CD14-positive monocyte (primary cell): ENCODE data around the gene TRAF3IP3. TPM values are rescaled to one million over a fixed set of nuclear protein-coding genes. Genes with fewer than 3 reads are reported as not detected.

ENCODE experiments used
- DNase-seq, 3 donors: peaks; one replicate each; pipeline ENCODE4 v3.0.0-alpha.2; 2011 to 2022
- H2AFZ ChIP-seq: 2 replicates; pipeline ENCODE4 v1.6.0; 2012; ENCODE audit warnings: mild to moderate bottlenecking, low read depth, low read length, inconsistent platforms; ENCODE audit not compliant: insufficient read depth, poor library complexity, severe bottlenecking
- H3K27ac ChIP-seq, 2 donors: 1 replicate in 1 of 2; 2 replicates in 1 of 2; pipeline ENCODE4 v1.5.1; 2012 to 2013; ENCODE audit warnings: low read length in 2 of 2, control low read depth in 1 of 2, inconsistent platforms in 1 of 2, low read depth in 1 of 2, mild to moderate bottlenecking in 1 of 2
- H3K27me3 ChIP-seq, 2 donors: one replicate each; pipeline versions ENCODE4 v1.6.0 to v1.6.1; 2011 to 2013; ENCODE audit warnings: low read length in 2 of 2; ENCODE audit not compliant: control insufficient read depth in 2 of 2, insufficient read depth in 2 of 2
- H3K36me3 ChIP-seq, 2 donors: replicated peaks in 1 of 2; 1 replicate in 1 of 2; 2 replicates in 1 of 2; pipeline versions ENCODE4 v1.5.1 to v1.6.1; 2012 to 2013; ENCODE audit warnings: low read length in 2 of 2, control low read depth in 1 of 2, inconsistent platforms in 1 of 2, mild to moderate bottlenecking in 1 of 2; ENCODE audit not compliant: insufficient read depth in 2 of 2, control insufficient read depth in 1 of 2
- H3K4me1 ChIP-seq, 2 donors: 1 replicate in 1 of 2; 2 replicates in 1 of 2; pipeline versions ENCODE4 v1.5.1 to v1.6.1; 2012 to 2013; ENCODE audit warnings: low read length in 2 of 2, control low read depth in 1 of 2, inconsistent platforms in 1 of 2, mild to moderate bottlenecking in 1 of 2, moderate library complexity in 1 of 2; ENCODE audit not compliant: insufficient read depth in 2 of 2, control insufficient read depth in 1 of 2
- H3K4me2 ChIP-seq: replicated peaks from 2 replicates; pipeline ENCODE3; 2012; ENCODE audit warnings: low read length, moderate library complexity, mild to moderate bottlenecking; ENCODE audit not compliant: poor library complexity, severe bottlenecking; ENCODE audit errors: extremely low read depth
- H3K4me3 ChIP-seq, 3 experiments: fragments of 200-600 bp in 1 of 3; sonication (generic) in 1 of 3; replicated peaks in 1 of 3; 1 replicate in 2 of 3; 2 replicates in 1 of 3; pipeline ENCODE4 v1.5.1; 2011 to 2013; ENCODE audit warnings: low read length in 3 of 3, mild to moderate bottlenecking in 3 of 3, control low read depth in 2 of 3, low read depth in 2 of 3, inconsistent platforms in 1 of 3, moderate library complexity in 1 of 3
- H3K79me2 ChIP-seq: 2 replicates; pipeline ENCODE4 v1.6.0; 2012; ENCODE audit warnings: mild to moderate bottlenecking, control low read depth, inconsistent platforms, low read length, moderate library complexity; ENCODE audit not compliant: insufficient read depth
- H3K9ac ChIP-seq: 2 replicates; pipeline ENCODE4 v1.6.0; 2017; ENCODE audit warnings: low read length, mild to moderate bottlenecking; ENCODE audit not compliant: insufficient read depth, poor library complexity, severe bottlenecking
- H3K9me3 ChIP-seq, 2 donors: replicated peaks in 1 of 2; 1 replicate in 1 of 2; 2 replicates in 1 of 2; pipeline versions ENCODE4 v1.5.1 to v1.6.1; 2012 to 2013; ENCODE audit warnings: low read length in 2 of 2, control low read depth in 1 of 2; ENCODE audit not compliant: control insufficient read depth in 1 of 2, insufficient read depth in 1 of 2
- H4K20me1 ChIP-seq: 2 replicates; pipeline ENCODE4 v1.6.0; 2012; ENCODE audit warnings: mild to moderate bottlenecking, low read length, control low read depth, moderate library complexity; ENCODE audit not compliant: insufficient read depth
- H3K27ac Mint-ChIP-seq, 7 donors: one replicate each; pipeline ENCODE4 v1.8.0; 2020; ENCODE audit warnings: mild to moderate bottlenecking in 7 of 7, mixed read lengths in 7 of 7, moderate library complexity in 6 of 7, inconsistent platforms in 2 of 7
- H3K27me3 Mint-ChIP-seq, 3 donors: one replicate each; pipeline ENCODE4 v1.8.0; 2021 to 2022; ENCODE audit warnings: low read depth in 3 of 3, mild to moderate bottlenecking in 3 of 3, mixed read lengths in 3 of 3, moderate library complexity in 3 of 3, inconsistent platforms in 1 of 3
- H3K36me3 Mint-ChIP-seq, 2 donors: one replicate each; pipeline ENCODE4 v1.8.0; 2020; ENCODE audit warnings: mixed read lengths in 2 of 2, inconsistent platforms in 1 of 2, mild to moderate bottlenecking in 1 of 2
- H3K4me1 Mint-ChIP-seq: one replicate; pipeline ENCODE4 v1.8.0; 2020; ENCODE audit warnings: mild to moderate bottlenecking, mixed read lengths
- H3K4me3 Mint-ChIP-seq, 2 donors: one replicate each; pipeline ENCODE4 v1.8.0; 2020; ENCODE audit warnings: mild to moderate bottlenecking in 2 of 2, mixed read lengths in 2 of 2, moderate library complexity in 1 of 2
- H3K9me3 Mint-ChIP-seq, 7 donors: one replicate each; pipeline ENCODE4 v1.8.0; 2020 to 2022; ENCODE audit warnings: mixed read lengths in 7 of 7, mild to moderate bottlenecking in 6 of 7, moderate library complexity in 6 of 7, inconsistent platforms in 2 of 7
- WGBS: methylation state at CpG from one replicate; pipeline ENCODE4 v1.1.5; 2013; ENCODE audit warnings: missing lambda C conversion rate; ENCODE audit not compliant: insufficient coverage; 5-methylcytosine and 5-hydroxymethylcytosine counted together
- intact Hi-C, 2 donors: fragments of 100-400 bp; cut with micrococcal nuclease; formaldehyde crosslinking; loops; one replicate each; pipeline versions ENCODE4 v1.15.0 to v1.15.1; 2023
- polyA plus RNA-seq, 3 donors: library from polyadenylated mRNA; depleted of rRNA in 1 of 3; unstranded in 2 of 3; stranded (reverse) in 1 of 3; fragments of 300-500 nt in 2 of 3; fragments of >200 nt in 1 of 3; fragmentation: Illumina TruSeq in 2 of 3; gene quantifications; 1 replicate in 2 of 3; 2 replicates in 1 of 3; pipeline ENCODE4 v1.2.3, GENCODE V29; 2012 to 2021
- TF ChIP-seq, protein P1 (sequence below): fragments of 200-600 bp; IDR thresholded peaks from one replicate; pipeline ENCODE4 v1.8.0; 2022; ENCODE audit warnings: antibody characterized with exemption, mild to moderate bottlenecking

The TRAF3IP3 gene
- polyA plus RNA-seq, 3 donors: 89.3 to 266 (median 111) TPM

DNA sequence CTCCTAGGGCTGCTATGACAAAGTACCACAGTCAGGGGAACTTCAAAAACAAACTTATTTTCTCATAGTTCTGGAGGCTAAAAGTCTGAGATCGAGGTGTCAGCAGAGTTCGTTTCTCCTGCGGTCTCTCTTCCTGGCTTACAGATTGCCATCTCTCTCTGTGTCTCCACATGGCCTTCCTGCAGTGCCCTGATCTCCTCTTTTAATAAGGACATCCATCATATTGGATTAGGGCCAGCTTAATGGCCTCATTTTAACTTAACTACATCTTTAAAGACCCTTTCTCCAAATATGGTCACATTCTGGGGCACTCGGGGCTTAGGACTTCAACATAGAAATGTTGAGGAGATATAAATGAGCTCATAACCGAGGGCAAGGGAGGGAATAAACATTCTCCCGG is 16.3 kb downstream of the TRAF3IP3 start:
- no peaks in the 10 kb centered on the region for H3K27me3 ChIP-seq
- DNase-seq: no peak
- no peak overlapping the region for H3K4me2 ChIP-seq
- H3K36me3 ChIP-seq: peaks cover 44 to 63% of the 10 kb centered on the region in 2 donors
- peaks cover 69% of the 10 kb centered on the region for H4K20me1 ChIP-seq
- Mint-ChIP-seq H3K4me1 (peaks cover 43% of the 10 kb centered on the region), H3K27me3 (peaks cover 0 to 1% (median 0%) of the 10 kb centered on the region in 3 donors), H3K9me3 (no peaks in the 10 kb centered on the region), H3K27ac (peak overlapping the region in 4 of 7 donors; percentile 10 to 75 (median 60)), H3K4me3 (no peak overlapping the region), H3K36me3 (peaks cover 29 to 60% of the 10 kb centered on the region in 2 donors)
- intact Hi-C loops: no loop called here
- H3K9ac ChIP-seq: no peak overlapping the region
- H3K9me3 ChIP-seq: no peaks in the 10 kb centered on the region
- no peak overlapping the region for H3K4me3 ChIP-seq
- TF ChIP-seq, protein P1, sequence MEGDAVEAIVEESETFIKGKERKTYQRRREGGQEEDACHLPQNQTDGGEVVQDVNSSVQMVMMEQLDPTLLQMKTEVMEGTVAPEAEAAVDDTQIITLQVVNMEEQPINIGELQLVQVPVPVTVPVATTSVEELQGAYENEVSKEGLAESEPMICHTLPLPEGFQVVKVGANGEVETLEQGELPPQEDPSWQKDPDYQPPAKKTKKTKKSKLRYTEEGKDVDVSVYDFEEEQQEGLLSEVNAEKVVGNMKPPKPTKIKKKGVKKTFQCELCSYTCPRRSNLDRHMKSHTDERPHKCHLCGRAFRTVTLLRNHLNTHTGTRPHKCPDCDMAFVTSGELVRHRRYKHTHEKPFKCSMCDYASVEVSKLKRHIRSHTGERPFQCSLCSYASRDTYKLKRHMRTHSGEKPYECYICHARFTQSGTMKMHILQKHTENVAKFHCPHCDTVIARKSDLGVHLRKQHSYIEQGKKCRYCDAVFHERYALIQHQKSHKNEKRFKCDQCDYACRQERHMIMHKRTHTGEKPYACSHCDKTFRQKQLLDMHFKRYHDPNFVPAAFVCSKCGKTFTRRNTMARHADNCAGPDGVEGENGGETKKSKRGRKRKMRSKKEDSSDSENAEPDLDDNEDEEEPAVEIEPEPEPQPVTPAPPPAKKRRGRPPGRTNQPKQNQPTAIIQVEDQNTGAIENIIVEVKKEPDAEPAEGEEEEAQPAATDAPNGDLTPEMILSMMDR: no peak
- H3K79me2 ChIP-seq: peaks cover 34% of the 10 kb centered on the region
- no peak overlapping the region for H2AFZ ChIP-seq
- H3K27ac ChIP-seq: peak overlapping the region in 1 of 2 donors; percentile 37
- H3K4me1 ChIP-seq: peaks cover 56 to 74% of the 10 kb centered on the region in 2 donors
- WGBS: 44% methylated on average over 4 of the region's 6 CpGs

- no peak overlapping the region for H2AFZ ChIP-seq
- no peak for DNase-seq
- no peak overlapping the region for H3K4me2 ChIP-seq
- peaks cover 68 to 79% of the 10 kb centered on the region in 2 donors for H3K36me3 ChIP-seq
- H3K4me1 ChIP-seq: peaks cover 34 to 50% of the 10 kb centered on the region in 2 donors
- TF ChIP-seq, protein P1: no peak
- Mint-ChIP-seq H3K27me3 (peaks cover 0 to 1% (median 0%) of the 10 kb centered on the region in 3 donors), H3K4me3 (peak overlapping the region in 1 of 2 donors; percentile 13), H3K27ac (peak overlapping the region in 6 of 7 donors; percentile 5 to 79 (median 62)), H3K36me3 (peaks cover 53 to 71% of the 10 kb centered on the region in 2 donors), H3K4me1 (peaks cover 19% of the 10 kb centered on the region), H3K9me3 (no peaks in the 10 kb centered on the region)
- H3K9me3 ChIP-seq: no peaks in the 10 kb centered on the region
- H3K27me3 ChIP-seq: no peaks in the 10 kb centered on the region
- no peak overlapping the region for H3K9ac ChIP-seq
- peak overlapping the region in 1 of 2 donors; percentile 71 for H3K27ac ChIP-seq
- H3K79me2 ChIP-seq: peaks cover 14% of the 10 kb centered on the region
- intact Hi-C loops: no loop called here
- 56% methylated on average over 1 of the region's 1 CpG for WGBS
- no peak overlapping the region for H3K4me3 ChIP-seq
- H4K20me1 ChIP-seq: peaks cover 92% of the 10 kb centered on the region
Observed at GRCh38 chr1:209774592-209774991, 18.7 kb downstream of the TRAF3IP3 start.
